Right lobe of liver (tissue), 4 donors: ENCODE results near the gene CCDC34.

Experiments used
- POLR2A ChIP-seq: fragments of 450-650 bp; IDR thresholded peaks from one replicate; pipeline ENCODE4 v1.6.1; 2017; ENCODE audit warnings: antibody characterized with exemption, mild to moderate bottlenecking
- TF ChIP-seq, protein P1 (sequence below), 4 donors: fragments of 200-600 bp in 3 of 4; fragments of 450-650 bp in 1 of 4; IDR thresholded peaks; one replicate each; pipeline versions ENCODE4 v1.5.1 to v1.8.0; 2016 to 2022; ENCODE audit warnings: antibody characterized with exemption in 4 of 4, mild to moderate bottlenecking in 2 of 4
- donor health status: DM: no; HTN: no; CAD: no.
- donor health status: DM: no; HTN: no; CAD: no.
- donor health status: DM: no; HTN: yes; CAD: no.

GRCh38 chr11:27385245-27385644 is 22.2 kb upstream of the CCDC34 start:
- TF ChIP-seq, protein P1, sequence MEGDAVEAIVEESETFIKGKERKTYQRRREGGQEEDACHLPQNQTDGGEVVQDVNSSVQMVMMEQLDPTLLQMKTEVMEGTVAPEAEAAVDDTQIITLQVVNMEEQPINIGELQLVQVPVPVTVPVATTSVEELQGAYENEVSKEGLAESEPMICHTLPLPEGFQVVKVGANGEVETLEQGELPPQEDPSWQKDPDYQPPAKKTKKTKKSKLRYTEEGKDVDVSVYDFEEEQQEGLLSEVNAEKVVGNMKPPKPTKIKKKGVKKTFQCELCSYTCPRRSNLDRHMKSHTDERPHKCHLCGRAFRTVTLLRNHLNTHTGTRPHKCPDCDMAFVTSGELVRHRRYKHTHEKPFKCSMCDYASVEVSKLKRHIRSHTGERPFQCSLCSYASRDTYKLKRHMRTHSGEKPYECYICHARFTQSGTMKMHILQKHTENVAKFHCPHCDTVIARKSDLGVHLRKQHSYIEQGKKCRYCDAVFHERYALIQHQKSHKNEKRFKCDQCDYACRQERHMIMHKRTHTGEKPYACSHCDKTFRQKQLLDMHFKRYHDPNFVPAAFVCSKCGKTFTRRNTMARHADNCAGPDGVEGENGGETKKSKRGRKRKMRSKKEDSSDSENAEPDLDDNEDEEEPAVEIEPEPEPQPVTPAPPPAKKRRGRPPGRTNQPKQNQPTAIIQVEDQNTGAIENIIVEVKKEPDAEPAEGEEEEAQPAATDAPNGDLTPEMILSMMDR (IDR thresholded peaks at IDR 0.05), result no peak
- TF ChIP-seq POLR2A, result no peak
